ENCODE results near the gene ATP5ME.

The ATP5ME gene

GRCh38 chr4:692771-693554, 18.9 kb upstream of the ATP5ME start:
- Histone ChIP-seq H3K36me3 (no peaks in the 10 kb centered on the region), H3K27ac (no peak overlapping the region), H3K27me3 (ENCODE audit: insufficient read depth, low read depth, severe bottlenecking) (no peaks in the 10 kb centered on the region), H3K9me3 (ENCODE audit: severe bottlenecking) (no peaks in the 10 kb centered on the region), H3K4me3 (ENCODE audit: low read depth, low read length) (no peak overlapping the region)
- DNase-seq: no peak
- TF ChIP-seq CTCF (IDR thresholded peaks at IDR 0.05; ENCODE audit: low read depth, low read length): no peak

DNA sequence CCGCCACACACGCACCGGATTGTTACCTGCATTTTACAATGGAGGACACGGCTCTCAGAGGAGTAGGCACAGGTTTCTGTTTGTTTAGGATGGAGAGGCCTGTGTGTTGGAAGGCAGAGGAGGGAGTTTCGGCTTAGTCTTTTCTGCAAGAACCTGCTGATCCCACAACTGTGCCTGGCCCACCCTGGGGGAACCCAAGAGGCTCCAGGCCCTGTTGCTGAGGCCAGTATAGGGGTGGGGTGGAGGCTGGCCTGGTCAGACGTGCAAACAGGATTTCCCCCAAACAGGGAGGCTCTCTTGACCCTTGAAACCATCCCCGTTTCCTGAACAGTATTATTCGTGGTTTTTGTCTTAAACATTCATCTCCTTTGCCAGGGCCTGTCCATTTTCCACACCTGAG, 15.6 kb upstream of the ATP5ME start:
- no peak for DNase-seq
- Histone ChIP-seq H3K36me3 (no peaks in the 10 kb centered on the region), H3K27me3 (ENCODE audit: insufficient read depth, low read depth, severe bottlenecking) (no peaks in the 10 kb centered on the region), H3K9me3 (ENCODE audit: severe bottlenecking) (no peaks in the 10 kb centered on the region), H3K27ac (no peak overlapping the region), H3K4me3 (ENCODE audit: low read depth, low read length) (no peak overlapping the region)
- no peak for TF ChIP-seq CTCF (IDR thresholded peaks at IDR 0.05; ENCODE audit: low read depth, low read length)

- no peak within 1 kb of the TSS for H3K4me3 ChIP-seq (ENCODE audit: low read depth, low read length)
- no peak for TF ChIP-seq CTCF (IDR thresholded peaks at IDR 0.05; ENCODE audit: low read depth, low read length)
Measured at GRCh38 chr4:688854-689681, 15.0 kb upstream of the ATP5ME start, which contains the start of gene SLC49A3. SLC49A3 (minus strand) TSS chr4:689151; CDS start chr4:689127, 24 bp downstream.

GRCh38 chr4:687971-688853, 14.1 kb upstream of the ATP5ME start:
- no peak for DNase-seq
- Histone ChIP-seq H3K27ac (no peak overlapping the region), H3K27me3 (ENCODE audit: insufficient read depth, low read depth, severe bottlenecking) (no peaks in the 10 kb centered on the region), H3K4me3 (ENCODE audit: low read depth, low read length) (no peak overlapping the region), H3K36me3 (no peaks in the 10 kb centered on the region), H3K9me3 (ENCODE audit: severe bottlenecking) (no peaks in the 10 kb centered on the region)
- no peak for TF ChIP-seq CTCF (IDR thresholded peaks at IDR 0.05; ENCODE audit: low read depth, low read length)

More at GRCh38 chr4:688854-689681, 15.0 kb upstream of the ATP5ME start, which contains the start of gene SLC49A3:
- Histone ChIP-seq H3K9me3 (ENCODE audit: severe bottlenecking) (no peaks in the 10 kb centered on the region), H3K27ac (no peak within 1 kb of the TSS), H3K27me3 (ENCODE audit: insufficient read depth, low read depth, severe bottlenecking) (no peaks in the 10 kb centered on the region), H3K36me3 (no peaks in the 10 kb centered on the region)
- DNase-seq: no peak

DNA sequence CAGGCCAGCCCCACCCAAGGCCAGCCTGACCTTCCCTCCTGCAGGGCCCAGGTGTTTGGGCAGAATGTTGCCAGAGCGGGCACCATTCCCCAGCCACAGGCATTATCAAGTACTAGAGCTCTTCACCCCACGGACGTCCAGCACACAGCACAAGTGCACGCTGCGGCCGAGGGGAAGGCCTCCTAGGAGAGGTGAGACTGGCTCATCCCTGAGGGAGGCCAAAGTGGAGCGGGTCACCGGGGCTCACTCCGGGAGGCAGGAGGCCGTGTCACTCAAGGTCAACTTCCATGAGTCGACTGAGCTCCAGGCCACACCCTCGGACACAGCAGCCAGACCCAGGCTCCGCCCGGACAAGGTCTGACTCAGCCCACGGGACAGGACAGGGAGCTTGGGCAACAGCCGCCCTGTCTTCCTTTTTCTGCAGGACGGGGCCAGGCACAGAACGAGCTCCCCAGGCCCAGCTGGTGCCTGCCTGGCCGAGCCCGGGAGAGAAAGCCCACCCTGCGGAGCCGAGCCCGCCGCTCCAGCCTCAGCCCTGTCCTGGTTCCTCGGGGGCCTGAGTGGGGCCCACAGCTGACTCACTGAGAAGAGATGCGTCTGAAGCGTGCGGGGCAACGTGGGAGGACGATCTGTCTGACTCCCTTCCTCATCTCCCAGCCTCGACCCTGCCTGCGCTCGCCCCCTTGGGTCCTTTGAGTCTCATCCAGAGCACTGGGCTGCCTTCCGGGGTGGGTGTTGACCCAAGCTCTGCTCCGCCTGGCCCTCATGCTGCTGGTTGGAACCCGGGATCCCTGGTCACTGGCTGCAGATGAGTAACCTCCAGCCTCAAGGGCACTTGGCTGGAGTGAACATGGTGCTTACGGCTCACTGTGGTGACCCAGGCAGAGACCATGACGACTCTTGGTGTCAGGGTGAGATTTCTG, 13.2 kb upstream of the ATP5ME start:
- Histone ChIP-seq H3K27ac (no peak overlapping the region), H3K36me3 (no peaks in the 10 kb centered on the region), H3K9me3 (ENCODE audit: severe bottlenecking) (no peaks in the 10 kb centered on the region), H3K4me3 (ENCODE audit: low read depth, low read length) (no peak overlapping the region), H3K27me3 (ENCODE audit: insufficient read depth, low read depth, severe bottlenecking) (no peaks in the 10 kb centered on the region)
- no peak for TF ChIP-seq CTCF (IDR thresholded peaks at IDR 0.05; ENCODE audit: low read depth, low read length)
- DNase-seq: peak; percentile 78
